ENCODE measurements around the gene PAN2. TPM values are rescaled to one million over a fixed set of nuclear protein-coding genes. Genes with fewer than 3 reads are reported as not detected.
A peak's percentile ranks its signal among the peaks of the same experiment; 100 is the strongest.

The PAN2 gene
- total RNA-seq, 1 donor from 2014 or later = 69.6 TPM

DNA sequence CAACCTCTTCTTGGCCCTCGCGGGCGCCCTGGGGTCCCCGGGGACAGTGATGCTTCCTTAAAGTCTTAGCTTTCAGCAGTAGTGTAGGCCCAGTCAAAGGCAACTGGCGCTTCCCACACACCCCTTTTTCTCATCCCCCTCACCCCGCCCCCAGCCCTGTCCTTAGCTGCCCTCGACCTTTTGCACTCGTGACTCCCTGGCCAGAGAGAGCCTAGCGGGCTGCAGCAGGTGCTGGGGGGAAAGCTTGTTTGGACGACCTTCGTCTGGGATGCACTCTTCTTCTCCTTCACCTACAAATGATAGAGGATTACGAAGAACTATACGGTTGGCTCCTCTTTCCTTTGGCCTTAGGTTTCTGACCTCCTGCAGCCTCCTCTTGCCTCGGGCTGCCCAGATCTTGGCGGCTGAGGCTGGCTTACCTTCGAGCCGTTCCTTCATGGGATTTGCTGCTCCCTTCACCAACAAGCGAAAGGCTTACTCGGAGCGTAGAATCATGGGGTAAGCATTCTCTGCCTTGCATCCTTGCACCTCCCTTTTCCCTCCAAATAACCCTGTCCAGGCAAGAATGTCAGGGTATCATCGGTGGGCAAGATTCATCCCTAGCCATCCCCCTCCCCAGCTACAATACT, 66.2 kb downstream of the PAN2 start:
- peaks cover 9% of the 10 kb centered on the region for H3K36me3 Mint-ChIP-seq (ENCODE audit: low read depth)
- DNase-seq (ENCODE audit: low read depth, low spot score) = no peak
- H3K27me3 Mint-ChIP-seq (ENCODE audit: low read depth) = no peaks in the 10 kb centered on the region
- no peak overlapping the region for H3K27ac Mint-ChIP-seq (ENCODE audit: unreplicated experiment)
- H3K4me1 Mint-ChIP-seq = peaks cover 16% of the 10 kb centered on the region
- H3K9me3 Mint-ChIP-seq = no peaks in the 10 kb centered on the region
- H3K4me3 Mint-ChIP-seq = peak overlapping the region; percentile 92
- TF ChIP-seq, protein P1, sequence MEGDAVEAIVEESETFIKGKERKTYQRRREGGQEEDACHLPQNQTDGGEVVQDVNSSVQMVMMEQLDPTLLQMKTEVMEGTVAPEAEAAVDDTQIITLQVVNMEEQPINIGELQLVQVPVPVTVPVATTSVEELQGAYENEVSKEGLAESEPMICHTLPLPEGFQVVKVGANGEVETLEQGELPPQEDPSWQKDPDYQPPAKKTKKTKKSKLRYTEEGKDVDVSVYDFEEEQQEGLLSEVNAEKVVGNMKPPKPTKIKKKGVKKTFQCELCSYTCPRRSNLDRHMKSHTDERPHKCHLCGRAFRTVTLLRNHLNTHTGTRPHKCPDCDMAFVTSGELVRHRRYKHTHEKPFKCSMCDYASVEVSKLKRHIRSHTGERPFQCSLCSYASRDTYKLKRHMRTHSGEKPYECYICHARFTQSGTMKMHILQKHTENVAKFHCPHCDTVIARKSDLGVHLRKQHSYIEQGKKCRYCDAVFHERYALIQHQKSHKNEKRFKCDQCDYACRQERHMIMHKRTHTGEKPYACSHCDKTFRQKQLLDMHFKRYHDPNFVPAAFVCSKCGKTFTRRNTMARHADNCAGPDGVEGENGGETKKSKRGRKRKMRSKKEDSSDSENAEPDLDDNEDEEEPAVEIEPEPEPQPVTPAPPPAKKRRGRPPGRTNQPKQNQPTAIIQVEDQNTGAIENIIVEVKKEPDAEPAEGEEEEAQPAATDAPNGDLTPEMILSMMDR (conservative IDR thresholded peaks at IDR 0.05) = no peak

DNA sequence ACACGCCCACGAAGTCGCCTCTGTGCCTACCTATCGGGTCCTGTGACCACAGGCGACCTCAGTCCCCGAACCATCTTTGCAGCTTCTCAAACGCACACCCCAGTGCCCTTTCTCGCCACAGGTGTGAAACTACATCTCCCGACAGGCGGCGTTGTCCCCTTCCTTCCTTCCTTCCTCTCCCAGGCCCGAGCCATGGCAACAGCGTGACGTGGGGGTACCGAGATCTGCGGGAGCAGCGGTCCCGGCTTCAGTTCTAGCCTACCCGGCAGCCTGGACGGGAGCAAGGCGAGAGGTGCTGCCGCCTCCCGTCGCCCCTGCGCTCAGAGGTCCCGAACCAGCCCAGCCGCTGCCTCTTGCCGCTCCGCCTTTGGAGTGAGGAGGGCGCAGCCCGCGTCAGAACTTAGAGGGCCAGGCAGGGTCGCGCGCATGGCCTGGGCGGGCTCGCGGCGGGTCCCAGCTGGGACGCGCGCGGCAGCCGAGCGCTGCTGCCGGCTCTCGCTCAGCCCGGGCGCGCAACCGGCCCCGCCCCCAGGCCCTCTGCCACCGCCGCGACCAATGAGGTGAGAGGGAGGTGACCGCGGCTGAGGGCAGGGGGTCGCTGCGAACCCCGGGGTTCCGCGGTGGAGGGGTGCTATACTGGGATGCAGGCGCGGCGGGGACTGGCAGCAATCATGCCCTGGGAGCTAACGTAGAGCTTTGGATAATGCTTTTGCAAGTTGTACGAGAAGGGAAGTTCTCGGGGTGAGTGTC, 66.9 kb downstream of the PAN2 start, which contains the start of gene COQ10A:
Gene COQ10A, plus strand, starts transcription at position 250 of the 750 bp plus-strand sequence. Its CDS starts 177 bp downstream, at position 427.
- Mint-ChIP-seq H3K27ac (ENCODE audit: unreplicated experiment) (peak within 1 kb of the TSS; percentile 98), H3K4me3 (peak within 1 kb of the TSS; percentile 92), H3K27me3 (ENCODE audit: low read depth) (no peaks in the 10 kb centered on the region), H3K4me1 (peaks cover 16% of the 10 kb centered on the region), H3K9me3 (no peaks in the 10 kb centered on the region), H3K36me3 (ENCODE audit: low read depth) (peaks cover 9% of the 10 kb centered on the region)
- TF ChIP-seq, protein P1 (conservative IDR thresholded peaks at IDR 0.05) = peak; percentile 72
- peak; percentile 87 for DNase-seq (ENCODE audit: low read depth, low spot score)

Other genes with a start within 250 kb of the PAN2 start
- 201 and 213 TPM in 2 replicates for gene PA2G4, start 229.4 kb downstream of the PAN2 start, total RNA-seq
- gene RPL41, start 217.4 kb downstream of the PAN2 start, total RNA-seq = 4,478 and 4,582 TPM in 2 replicates
- gene ZC3H10, start 215.7 kb downstream of the PAN2 start, total RNA-seq = 19.1 and 19.3 TPM in 2 replicates
- 118 and 121 TPM in 2 replicates for gene ESYT1, start 205.7 kb downstream of the PAN2 start, total RNA-seq
- 178 and 189 TPM in 2 replicates for gene MYL6B, start 181.4 kb downstream of the PAN2 start, total RNA-seq
- 924 TPM in 2 replicates for gene MYL6, start 175.6 kb downstream of the PAN2 start, total RNA-seq
- gene SMARCC2, start 144.5 kb downstream of the PAN2 start, total RNA-seq = 164 and 172 TPM in 2 replicates
- gene RNF41, start 112.1 kb downstream of the PAN2 start, total RNA-seq = 48.3 and 48.6 TPM in 2 replicates
- 71.8 and 75.7 TPM in 2 replicates for gene NABP2, start 109.7 kb downstream of the PAN2 start, total RNA-seq
- gene SLC39A5, start 103.9 kb downstream of the PAN2 start, total RNA-seq = 0.65 and 1.0 TPM in 2 replicates
- 61.4 and 68.0 TPM in 2 replicates for gene ANKRD52, start 75.6 kb downstream of the PAN2 start, total RNA-seq
- gene COQ10A, start 67.1 kb downstream of the PAN2 start, total RNA-seq = 23.2 and 23.3 TPM in 2 replicates
- 295 and 302 TPM in 2 replicates for gene CS, start 33.7 kb downstream of the PAN2 start, total RNA-seq
- 242 and 244 TPM in 2 replicates for gene CNPY2, start 18.0 kb downstream of the PAN2 start, total RNA-seq
- 0.23 TPM in 1 of 2 replicates, not detected in the other for gene IL23A, start 4.9 kb upstream of the PAN2 start, total RNA-seq
- 67.4 and 70.0 TPM in 2 replicates for gene STAT2, start 26.1 kb upstream of the PAN2 start, total RNA-seq
- gene APOF, start 28.9 kb upstream of the PAN2 start, total RNA-seq = not detected in 2 replicates
- 108 and 110 TPM in 2 replicates for gene TIMELESS, start 115.4 kb upstream of the PAN2 start, total RNA-seq
- gene MIP, start 120.7 kb upstream of the PAN2 start, total RNA-seq = not detected in 2 replicates
- 4.9 and 5.1 TPM in 2 replicates for gene SPRYD4, start 134.6 kb upstream of the PAN2 start, total RNA-seq
- 0.30 and 0.35 TPM in 2 replicates for gene GLS2, start 154.2 kb upstream of the PAN2 start, total RNA-seq
- gene RBMS2, start 187.8 kb upstream of the PAN2 start, total RNA-seq = 29.3 and 33.5 TPM in 2 replicates

Measured in neural crest cell (in vitro differentiated cells).